Nephron progenitor cell (in vitro differentiated cells): ENCODE data around the gene MED23.
A peak's percentile ranks its signal among the peaks of the same experiment; 100 is the strongest.

Experiments
- DNase-seq: peaks from one replicate; pipeline ENCODE4 v3.0.0; 2021
- H3K27ac Mint-ChIP-seq: 2 replicates; pipeline ENCODE4 v1.8.0; 2021; ENCODE audit warnings: mild to moderate bottlenecking, moderate library complexity, mixed read lengths
- H3K27me3 Mint-ChIP-seq: 2 replicates; pipeline ENCODE4 v1.8.0; 2021; ENCODE audit warnings: mild to moderate bottlenecking, low read depth, mixed read lengths; ENCODE audit not compliant: poor library complexity
- H3K36me3 Mint-ChIP-seq: 2 replicates; pipeline ENCODE4 v1.8.0; 2021; ENCODE audit warnings: low read depth, mixed read lengths
- H3K4me1 Mint-ChIP-seq: 2 replicates; pipeline ENCODE4 v1.8.0; 2021; ENCODE audit warnings: mixed read lengths
- H3K4me3 Mint-ChIP-seq: 2 replicates; pipeline ENCODE4 v1.8.0; 2021; ENCODE audit warnings: mild to moderate bottlenecking, moderate library complexity, mixed read lengths
- H3K9me3 Mint-ChIP-seq: 2 replicates; pipeline ENCODE4 v1.8.0; 2021; ENCODE audit warnings: mild to moderate bottlenecking, moderate library complexity, mixed read lengths
- TF ChIP-seq, protein P1 (sequence below): fragments of 200-600 bp; sonication (generic); IDR thresholded peaks from 2 replicates; pipeline ENCODE4 v1.5.0; 2021; ENCODE audit warnings: antibody characterized with exemption

Gene MED23

DNA sequence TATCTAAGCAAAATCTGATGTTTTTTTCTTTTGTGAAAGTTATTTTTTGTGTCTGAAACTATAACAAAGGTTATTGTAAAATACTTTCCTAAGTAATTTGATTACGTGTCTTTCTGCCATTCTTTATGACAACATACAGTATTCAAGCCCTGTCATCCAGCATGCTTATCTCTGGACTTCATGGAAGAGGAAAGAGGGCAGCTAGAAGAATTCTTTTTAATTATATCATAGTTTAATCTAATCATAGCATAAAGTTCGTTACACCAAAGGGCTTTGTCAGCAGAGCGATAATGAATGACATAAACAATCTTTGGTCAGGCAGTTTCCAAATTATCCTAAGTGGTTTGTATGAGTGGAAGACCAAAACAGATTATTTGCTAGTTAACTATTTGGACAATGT, 12.5 kb upstream of the MED23 start:
- Mint-ChIP-seq H3K9me3 (no peaks in the 10 kb centered on the region), H3K4me1 (peaks cover 5% of the 10 kb centered on the region), H3K27ac (no peak overlapping the region), H3K27me3 (no peaks in the 10 kb centered on the region), H3K36me3 (no peaks in the 10 kb centered on the region), H3K4me3 (no peak overlapping the region)
- TF ChIP-seq, protein P1, sequence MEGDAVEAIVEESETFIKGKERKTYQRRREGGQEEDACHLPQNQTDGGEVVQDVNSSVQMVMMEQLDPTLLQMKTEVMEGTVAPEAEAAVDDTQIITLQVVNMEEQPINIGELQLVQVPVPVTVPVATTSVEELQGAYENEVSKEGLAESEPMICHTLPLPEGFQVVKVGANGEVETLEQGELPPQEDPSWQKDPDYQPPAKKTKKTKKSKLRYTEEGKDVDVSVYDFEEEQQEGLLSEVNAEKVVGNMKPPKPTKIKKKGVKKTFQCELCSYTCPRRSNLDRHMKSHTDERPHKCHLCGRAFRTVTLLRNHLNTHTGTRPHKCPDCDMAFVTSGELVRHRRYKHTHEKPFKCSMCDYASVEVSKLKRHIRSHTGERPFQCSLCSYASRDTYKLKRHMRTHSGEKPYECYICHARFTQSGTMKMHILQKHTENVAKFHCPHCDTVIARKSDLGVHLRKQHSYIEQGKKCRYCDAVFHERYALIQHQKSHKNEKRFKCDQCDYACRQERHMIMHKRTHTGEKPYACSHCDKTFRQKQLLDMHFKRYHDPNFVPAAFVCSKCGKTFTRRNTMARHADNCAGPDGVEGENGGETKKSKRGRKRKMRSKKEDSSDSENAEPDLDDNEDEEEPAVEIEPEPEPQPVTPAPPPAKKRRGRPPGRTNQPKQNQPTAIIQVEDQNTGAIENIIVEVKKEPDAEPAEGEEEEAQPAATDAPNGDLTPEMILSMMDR: no peak
- DNase-seq: no peak

GRCh38 chr6:131640100-131640499, 12.1 kb upstream of the MED23 start:
- no peak overlapping the region for H3K4me3 Mint-ChIP-seq
- TF ChIP-seq, protein P1: no peak
- H3K4me1 Mint-ChIP-seq: peaks cover 10% of the 10 kb centered on the region
- DNase-seq: no peak
- H3K9me3 Mint-ChIP-seq: no peaks in the 10 kb centered on the region
- H3K36me3 Mint-ChIP-seq: no peaks in the 10 kb centered on the region
- H3K27ac Mint-ChIP-seq: no peak overlapping the region
- H3K27me3 Mint-ChIP-seq: no peaks in the 10 kb centered on the region

- no peak overlapping the region for H3K4me3 Mint-ChIP-seq
- no peak overlapping the region for H3K27ac Mint-ChIP-seq
- H3K36me3 Mint-ChIP-seq: no peaks in the 10 kb centered on the region
- TF ChIP-seq, protein P1: no peak
- H3K27me3 Mint-ChIP-seq: peaks cover 2% of the 10 kb centered on the region
- DNase-seq: no peak
- H3K4me1 Mint-ChIP-seq: peaks cover 12% of the 10 kb centered on the region
- H3K9me3 Mint-ChIP-seq: no peaks in the 10 kb centered on the region
Measured at GRCh38 chr6:131638013-131638412, 10.0 kb upstream of the MED23 start.

DNA sequence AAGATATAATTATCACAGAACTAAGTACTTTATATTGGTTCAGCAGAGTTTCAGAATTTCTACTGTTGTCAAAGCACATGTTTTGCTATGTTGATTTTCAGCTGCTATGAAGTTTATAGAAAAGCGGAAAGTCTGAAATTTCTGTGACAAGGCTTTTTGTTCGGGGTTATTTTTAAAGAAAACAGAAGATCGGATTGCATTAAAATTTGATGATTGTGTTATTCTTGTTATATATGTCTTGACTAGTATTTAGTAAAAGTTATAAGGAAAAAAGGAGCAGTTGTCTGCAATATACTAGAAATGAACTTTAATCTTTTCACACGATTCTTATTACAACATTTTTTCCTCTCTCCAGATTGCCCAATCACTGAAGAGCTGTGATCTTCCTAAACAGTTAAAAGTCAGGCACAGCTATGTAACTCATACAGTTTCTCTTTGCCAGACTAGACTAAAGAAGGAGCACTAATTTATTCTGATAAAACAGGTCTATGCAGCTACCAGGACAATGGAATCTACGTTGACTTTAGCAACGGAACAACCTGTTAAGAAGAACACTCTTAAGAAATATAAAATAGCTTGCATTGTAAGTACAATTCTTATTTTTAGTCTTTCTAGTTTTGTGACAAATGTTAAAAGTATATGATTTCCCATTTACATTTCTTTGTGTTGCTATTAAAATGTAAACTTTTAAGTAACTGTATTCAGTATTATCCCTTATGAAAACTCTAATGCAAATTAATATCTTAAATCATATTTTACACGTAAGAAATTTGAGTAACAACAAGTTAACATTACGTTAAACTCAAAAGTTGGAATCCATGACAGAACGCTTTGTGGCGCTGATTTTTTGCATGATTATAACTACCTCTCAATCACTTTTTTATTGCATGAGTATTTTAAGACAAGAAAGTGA, 9.1 kb upstream of the MED23 start, which contains the start of gene ENPP3:
Gene ENPP3, plus strand, starts transcription at position 423 of the 913 bp plus-strand sequence. Its CDS starts 83 bp downstream, at position 506.
- Mint-ChIP-seq H3K36me3 (no peaks in the 10 kb centered on the region), H3K27ac (peak within 1 kb of the TSS; percentile 76), H3K4me3 (no peak within 1 kb of the TSS), H3K4me1 (peaks cover 12% of the 10 kb centered on the region), H3K27me3 (peaks cover 2% of the 10 kb centered on the region), H3K9me3 (no peaks in the 10 kb centered on the region)
- TF ChIP-seq, protein P1: no peak
- DNase-seq: no peak

DNA sequence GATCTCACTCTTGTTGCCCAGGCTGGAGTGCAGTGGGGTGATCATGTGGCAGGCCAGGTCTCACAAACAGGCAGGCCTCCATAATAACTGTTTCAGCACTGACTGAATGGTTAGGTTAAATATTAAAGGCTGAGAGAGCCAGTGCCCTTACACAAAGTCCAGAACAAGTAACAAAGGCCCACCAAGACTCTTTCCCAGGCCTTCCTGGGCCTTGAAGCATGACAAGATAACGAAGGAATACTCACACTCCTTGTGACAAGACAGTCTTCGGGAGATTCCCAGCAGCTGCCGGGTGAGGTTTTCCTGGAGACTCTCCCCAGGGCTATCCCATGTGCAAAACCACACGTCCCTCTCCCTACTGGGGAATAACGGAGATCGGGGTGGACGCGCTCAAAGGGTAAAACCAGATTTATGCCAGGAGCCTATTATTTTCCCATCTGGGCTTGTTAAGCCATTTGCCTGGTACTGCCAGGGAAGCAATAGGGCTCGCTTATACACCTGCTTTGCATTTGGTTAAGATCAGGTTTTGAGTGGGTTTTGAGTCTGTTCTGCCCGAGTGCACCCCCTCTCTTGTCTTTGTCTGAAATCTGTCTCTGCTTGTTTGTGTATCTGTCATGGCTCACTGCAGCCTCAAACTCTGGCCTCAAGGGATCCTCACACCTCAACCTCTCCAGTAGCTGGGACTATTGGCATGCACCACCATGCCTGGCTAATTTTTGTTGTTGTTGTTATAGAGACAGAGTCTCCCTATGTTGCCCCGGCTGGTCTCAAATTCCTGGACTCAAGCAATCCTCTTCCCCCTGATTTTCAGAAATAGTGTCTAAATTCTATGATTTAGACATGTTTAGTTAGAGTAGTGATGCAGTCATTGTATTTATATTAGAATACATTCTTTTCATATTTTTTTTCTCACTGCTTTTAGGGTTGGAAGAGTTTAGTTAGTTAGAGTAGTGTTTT, 7.6 kb upstream of the MED23 start:
- peak overlapping the region; percentile 76 for H3K27ac Mint-ChIP-seq
- no peak for DNase-seq
- no peaks in the 10 kb centered on the region for H3K9me3 Mint-ChIP-seq
- H3K36me3 Mint-ChIP-seq: no peaks in the 10 kb centered on the region
- H3K4me3 Mint-ChIP-seq: no peak overlapping the region
- peaks cover 19% of the 10 kb centered on the region for H3K4me1 Mint-ChIP-seq
- TF ChIP-seq, protein P1: no peak
- peaks cover 7% of the 10 kb centered on the region for H3K27me3 Mint-ChIP-seq
